ENCODE measurements around the gene PRR33. TPM values are rescaled to one million over a fixed set of nuclear protein-coding genes. Genes with fewer than 3 reads are reported as not detected.
A peak's percentile ranks its signal among the peaks of the same experiment; 100 is the strongest.

Gene PRR33
- total and polyA plus RNA-seq, 4 experiments from 2014 or later, result 0.18 TPM; not detected in 3

- peak in 1 of 5 donors; percentile 5 for DNase-seq
- H3K36me3 ChIP-seq (ENCODE audit: insufficient read depth, low read length), result no peaks in the 10 kb centered on the region
- Mint-ChIP-seq H3K27ac (peak overlapping the region in 4 of 7 donors; percentile 17 to 88 (median 58)), H3K27me3 (no peaks in the 10 kb centered on the region), H3K9me3 (peaks cover 0 to 2% (median 0%) of the 10 kb centered on the region in 8 donors), H3K4me1 (peaks cover 29 to 62% (median 41%) of the 10 kb centered on the region in 4 donors), H3K4me3 (peak overlapping the region in 5 of 8 donors; percentile 1 to 90 (median 78)), H3K36me3 (no peaks in the 10 kb centered on the region)
- peaks cover 52% of the 10 kb centered on the region for H3K4me1 ChIP-seq (ENCODE audit: insufficient read depth, low read length)
- no peak overlapping the region for H3K4me3 ChIP-seq (ENCODE audit: low read length in 2 of 2)
- no peak overlapping the region for H3K27ac ChIP-seq (ENCODE audit: low read depth, low read length)
- intact Hi-C loops (cut with micrococcal nuclease), result no loop called here
- ChIA-PET POLR2A (ENCODE audit: partially characterized antibody) (interaction anchor here (5.5 kb wide), 1 partner anchor 10 kb away, joined by 27 read pairs; the partner anchor contains the start of gene LSP1), CTCF (ENCODE audit: partially characterized antibody) (interaction anchor here (1.1 to 1.6 kb wide), 3 partner anchors 8 to 159 kb away, joined by 3 to 4 read pairs (median 4); partner anchors contain the start of gene LSP1)
- no peaks in the 10 kb centered on the region for H3K27me3 ChIP-seq (ENCODE audit: insufficient read depth, low read length)
- no peaks in the 10 kb centered on the region for H3K9me3 ChIP-seq (ENCODE audit: control insufficient read depth in 1 of 2, low read length in 2 of 2)
Measured at GRCh38 chr11:1843098-1843473, 48.6 kb downstream of the PRR33 start.

- intact Hi-C loops (cut with micrococcal nuclease), result no loop called here
- H3K36me3 ChIP-seq (ENCODE audit: insufficient read depth, low read length), result no peaks in the 10 kb centered on the region
- Mint-ChIP-seq H3K27ac (peak overlapping the region in 1 of 7 donors; percentile 87), H3K4me1 (peaks cover 29 to 55% (median 38%) of the 10 kb centered on the region in 4 donors), H3K4me3 (peak overlapping the region in 1 of 8 donors; percentile 78), H3K36me3 (no peaks in the 10 kb centered on the region), H3K9me3 (peaks cover 0 to 2% (median 0%) of the 10 kb centered on the region in 8 donors), H3K27me3 (no peaks in the 10 kb centered on the region)
- ChIA-PET POLR2A (ENCODE audit: partially characterized antibody) (interaction anchor here (0.6 to 5.5 kb wide), 3 partner anchors 9 to 1120 kb away, joined by 3 to 27 read pairs (median 3); partner anchors contain the start of gene LSP1), CTCF (ENCODE audit: partially characterized antibody) (interaction anchor here (1.1 to 1.6 kb wide), 4 partner anchors 9 to 160 kb away, joined by 3 to 4 read pairs (median 4); partner anchors contain the start of gene LSP1)
- H3K4me3 ChIP-seq (ENCODE audit: low read length in 2 of 2), result no peak overlapping the region
- no peaks in the 10 kb centered on the region for H3K27me3 ChIP-seq (ENCODE audit: insufficient read depth, low read length)
- peaks cover 54% of the 10 kb centered on the region for H3K4me1 ChIP-seq (ENCODE audit: insufficient read depth, low read length)
- no peaks in the 10 kb centered on the region for H3K9me3 ChIP-seq (ENCODE audit: control insufficient read depth in 1 of 2, low read length in 2 of 2)
- no peak overlapping the region for H3K27ac ChIP-seq (ENCODE audit: low read depth, low read length)
- DNase-seq, result peak in 1 of 5 donors; percentile 39
Measured at GRCh38 chr11:1842149-1843097, 49.3 kb downstream of the PRR33 start.

GRCh38 chr11:1841511-1842148, 50.1 kb downstream of the PRR33 start:
- intact Hi-C loops (cut with micrococcal nuclease), result no loop called here
- Mint-ChIP-seq H3K9me3 (peaks cover 0 to 2% (median 0%) of the 10 kb centered on the region in 8 donors), H3K4me3 (no peak overlapping the region), H3K27ac (no peak overlapping the region), H3K36me3 (no peaks in the 10 kb centered on the region), H3K4me1 (peaks cover 26 to 48% (median 34%) of the 10 kb centered on the region in 4 donors), H3K27me3 (no peaks in the 10 kb centered on the region)
- ChIA-PET CTCF (ENCODE audit: partially characterized antibody) (interaction anchor here (1.3 to 3.0 kb wide), 4 partner anchors 9 to 161 kb away, joined by 4 to 10 read pairs (median 4); no protein-coding TSS in a partner anchor), POLR2A (ENCODE audit: partially characterized antibody) (interaction anchor here (0.7 to 5.5 kb wide), 5 partner anchors 9 to 77 kb away, joined by 3 to 27 read pairs (median 3); partner anchors contain the start of gene LSP1)
- Histone ChIP-seq H3K36me3 (ENCODE audit: insufficient read depth, low read length) (no peaks in the 10 kb centered on the region), H3K27me3 (ENCODE audit: insufficient read depth, low read length) (no peaks in the 10 kb centered on the region), H3K4me3 (ENCODE audit: low read length in 2 of 2) (no peak overlapping the region), H3K27ac (ENCODE audit: low read depth, low read length) (no peak overlapping the region), H3K4me1 (ENCODE audit: insufficient read depth, low read length) (peaks cover 53% of the 10 kb centered on the region), H3K9me3 (ENCODE audit: control insufficient read depth in 1 of 2, low read length in 2 of 2) (no peaks in the 10 kb centered on the region)
- no peak for DNase-seq

DNA sequence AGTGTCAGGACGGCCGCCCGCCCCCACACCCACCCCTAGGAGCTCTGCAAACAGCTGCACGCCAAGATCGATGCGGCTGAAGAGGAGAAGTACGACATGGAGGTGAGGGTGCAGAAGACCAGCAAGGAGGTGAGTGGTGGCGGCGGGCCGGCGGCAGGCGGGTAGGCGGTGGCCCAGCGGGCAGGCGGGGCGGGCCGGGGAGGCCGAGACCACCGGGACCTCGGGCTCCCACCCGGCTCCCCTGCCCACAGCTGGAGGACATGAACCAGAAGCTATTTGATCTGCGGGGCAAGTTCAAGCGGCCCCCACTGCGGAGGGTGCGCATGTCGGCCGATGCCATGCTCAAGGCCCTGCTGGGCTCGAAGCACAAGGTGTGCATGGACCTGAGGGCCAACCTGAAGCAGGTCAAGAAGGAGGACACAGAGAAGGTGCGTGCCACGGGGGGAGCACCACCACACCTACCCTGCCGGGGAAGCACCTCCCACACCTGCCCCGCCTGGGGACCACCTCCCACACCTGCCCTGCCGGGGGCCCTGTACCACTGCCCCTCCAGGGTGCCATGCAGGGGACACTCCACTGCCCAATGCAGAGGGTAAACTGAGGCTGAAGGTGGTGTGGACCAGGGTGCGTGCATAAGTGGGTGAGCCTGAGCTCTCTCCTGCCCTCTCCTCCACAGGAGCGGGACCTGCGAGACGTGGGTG, 50.8 kb downstream of the PRR33 start:
- Histone ChIP-seq H3K4me1 (ENCODE audit: insufficient read depth, low read length) (peaks cover 46% of the 10 kb centered on the region), H3K27ac (ENCODE audit: low read depth, low read length) (no peak overlapping the region), H3K36me3 (ENCODE audit: insufficient read depth, low read length) (no peaks in the 10 kb centered on the region), H3K4me3 (ENCODE audit: low read length in 2 of 2) (no peak overlapping the region), H3K9me3 (ENCODE audit: control insufficient read depth in 1 of 2, low read length in 2 of 2) (no peaks in the 10 kb centered on the region), H3K27me3 (ENCODE audit: insufficient read depth, low read length) (no peaks in the 10 kb centered on the region)
- CTCF ChIA-PET (ENCODE audit: partially characterized antibody), result interaction anchor here (0.7 to 3.0 kb wide), 4 partner anchors 8 to 15 kb away, joined by 3 to 10 read pairs (median 4); no protein-coding TSS in a partner anchor
- POLR2A ChIA-PET (ENCODE audit: partially characterized antibody), result interaction anchor here (0.7 to 5.5 kb wide), 5 partner anchors 10 to 77 kb away, joined by 3 to 27 read pairs (median 3); partner anchors contain the start of gene LSP1
- no peaks in the 10 kb centered on the region for H3K36me3 Mint-ChIP-seq
- peak in 1 of 5 donors; percentile 17 for DNase-seq
- H3K4me3 Mint-ChIP-seq, result no peak overlapping the region
- H3K9me3 Mint-ChIP-seq, result peaks cover 0 to 2% (median 0%) of the 10 kb centered on the region in 8 donors
- H3K4me1 Mint-ChIP-seq, result peaks cover 25 to 41% (median 31%) of the 10 kb centered on the region in 4 donors
- H3K27me3 Mint-ChIP-seq, result no peaks in the 10 kb centered on the region
- intact Hi-C loops (cut with micrococcal nuclease), result no loop called here
- peak overlapping the region in 1 of 7 donors; percentile 18 for H3K27ac Mint-ChIP-seq

- no peak overlapping the region for H3K27ac ChIP-seq (ENCODE audit: low read depth, low read length)
Measured at GRCh38 chr11:1839924-1840779, 51.5 kb downstream of the PRR33 start.

More at GRCh38 chr11:1839924-1840779, 51.5 kb downstream of the PRR33 start:
- CTCF ChIA-PET (ENCODE audit: partially characterized antibody), result interaction anchor here (0.7 to 3.0 kb wide), 3 partner anchors 10 to 16 kb away, joined by 3 to 10 read pairs (median 3); no protein-coding TSS in a partner anchor
- no peaks in the 10 kb centered on the region for H3K27me3 Mint-ChIP-seq
- H3K4me1 Mint-ChIP-seq, result peaks cover 19 to 33% (median 24%) of the 10 kb centered on the region in 4 donors
- H3K4me3 Mint-ChIP-seq, result peak overlapping the region in 1 of 8 donors; percentile 15
- H3K27ac Mint-ChIP-seq, result peak overlapping the region in 2 of 7 donors; percentile 12 to 35
- no peaks in the 10 kb centered on the region for H3K36me3 Mint-ChIP-seq
- Histone ChIP-seq H3K4me1 (ENCODE audit: insufficient read depth, low read length) (peaks cover 39% of the 10 kb centered on the region), H3K27me3 (ENCODE audit: insufficient read depth, low read length) (no peaks in the 10 kb centered on the region), H3K9me3 (ENCODE audit: control insufficient read depth in 1 of 2, low read length in 2 of 2) (no peaks in the 10 kb centered on the region), H3K4me3 (ENCODE audit: low read length in 2 of 2) (no peak overlapping the region), H3K36me3 (ENCODE audit: insufficient read depth, low read length) (no peaks in the 10 kb centered on the region)
- DNase-seq, result peak in 1 of 5 donors; percentile 30
- peaks cover 0 to under 1% (median 0%) of the 10 kb centered on the region in 8 donors for H3K9me3 Mint-ChIP-seq
- intact Hi-C loops (cut with micrococcal nuclease), result no loop called here
- POLR2A ChIA-PET (ENCODE audit: partially characterized antibody), result interaction anchor here (1.1 to 5.5 kb wide), 4 partner anchors 10 to 77 kb away, joined by 3 to 27 read pairs (median 11); partner anchors contain the start of gene LSP1

Data from CD4-positive, alpha-beta memory T cell (primary cell).